GM23338 (cell line): ENCODE measurements around the gene IL23R. TPM values are rescaled to one million over a fixed set of nuclear protein-coding genes. Genes with fewer than 3 reads are reported as not detected.

Experiments used
- ATAC-seq: fragments of 200-7000 bp; cut with Tn5 transposase; 3 replicates; pipeline ENCODE4 v1.9.1; 2020
- DNase-seq: peaks from one replicate; pipeline ENCODE4 v3.0.0-alpha.2; 2015; ENCODE audit warnings: low spot score
- H2AFZ ChIP-seq: fragments of 200-600 bp; sonication (generic); 2 replicates; pipeline ENCODE4 v1.8.0; 2016; ENCODE audit warnings: antibody characterized with exemption, mild to moderate bottlenecking, moderate library complexity
- H3F3A ChIP-seq: fragments of 200-600 bp; sonication (generic); replicated peaks from 2 replicates; pipeline ENCODE4 v1.8.0; 2017; ENCODE audit warnings: antibody characterized with exemption, mixed run types, low read depth
- H3K27ac ChIP-seq: fragments of 200-600 bp; sonication (generic); 2 replicates; pipeline ENCODE4 v1.6.1; 2016; ENCODE audit warnings: low read depth
- H3K27me3 ChIP-seq: fragments of 200-600 bp; sonication (generic); 2 replicates; pipeline ENCODE4 v1.8.0; 2016; ENCODE audit warnings: mild to moderate bottlenecking, mixed run types, moderate library complexity; ENCODE audit not compliant: insufficient read depth
- H3K36me3 ChIP-seq: fragments of 200-600 bp; sonication (generic); 2 replicates; pipeline ENCODE4 v1.8.0; 2016; ENCODE audit warnings: mild to moderate bottlenecking; ENCODE audit not compliant: insufficient read depth
- H3K4me1 ChIP-seq: fragments of 200-600 bp; sonication (generic); 2 replicates; pipeline ENCODE4 v1.8.0; 2016; ENCODE audit warnings: mild to moderate bottlenecking, moderate library complexity; ENCODE audit not compliant: insufficient read depth
- H3K4me2 ChIP-seq: fragments of 200-600 bp; sonication (generic); 2 replicates; pipeline ENCODE4 v1.7.1; 2017; ENCODE audit warnings: mixed run types
- H3K4me3 ChIP-seq: fragments of 200-600 bp; sonication (generic); 2 replicates; pipeline ENCODE4 v1.6.1; 2016; ENCODE audit warnings: mixed run types
- H3K79me2 ChIP-seq: fragments of 200-600 bp; sonication (generic); replicated peaks from 2 replicates; pipeline ENCODE4 v1.8.0; 2017; ENCODE audit warnings: mild to moderate bottlenecking; ENCODE audit not compliant: insufficient read depth
- H3K9me2 ChIP-seq: fragments of 200-600 bp; sonication (generic); 2 replicates; pipeline ENCODE4 v1.8.0; 2017; ENCODE audit not compliant: insufficient read depth
- H4K20me1 ChIP-seq: fragments of 200-600 bp; sonication (generic); replicated peaks from 2 replicates; pipeline ENCODE4 v1.8.0; 2017; ENCODE audit warnings: mild to moderate bottlenecking; ENCODE audit not compliant: insufficient read depth
- H3K27ac Mint-ChIP-seq: 2 replicates; pipeline ENCODE4 v1.8.0; 2020; ENCODE audit warnings: inconsistent platforms, mild to moderate bottlenecking, moderate library complexity, mixed read lengths
- H3K27me3 Mint-ChIP-seq: 3 replicates; pipeline ENCODE4 v1.8.0; 2022; ENCODE audit warnings: low read depth, mild to moderate bottlenecking, moderate library complexity, mixed read lengths, inconsistent platforms; ENCODE audit not compliant: insufficient read depth, poor library complexity
- H3K36me3 Mint-ChIP-seq: 3 replicates; pipeline ENCODE4 v1.8.0; 2021; ENCODE audit warnings: low read depth, mild to moderate bottlenecking, inconsistent platforms, moderate library complexity, mixed read lengths
- H3K4me1 Mint-ChIP-seq: 3 replicates; pipeline ENCODE4 v1.8.0; 2020; ENCODE audit warnings: mild to moderate bottlenecking, inconsistent platforms, mixed read lengths
- H3K4me3 Mint-ChIP-seq: 3 replicates; pipeline ENCODE4 v1.8.0; 2021; ENCODE audit warnings: moderate library complexity, mild to moderate bottlenecking, inconsistent platforms, mixed read lengths
- H3K9me3 Mint-ChIP-seq: 3 replicates; pipeline ENCODE4 v1.8.0; 2020; ENCODE audit warnings: moderate library complexity, mild to moderate bottlenecking, inconsistent platforms, mixed read lengths
- CREB1 ChIP-seq: fragments of 250-450 bp; sonication (Bioruptor Pico); IDR thresholded peaks from 2 replicates; pipeline ENCODE4 v1.5.0; 2020; ENCODE audit warnings: low read depth, mild to moderate bottlenecking, moderate library complexity
- EZH2 ChIP-seq: fragments of 200-600 bp; sonication (generic); IDR thresholded peaks from one replicate; pipeline ENCODE4 v1.8.0; 2017; ENCODE audit warnings: antibody characterized with exemption, mild to moderate bottlenecking, low read depth; ENCODE audit not compliant: unreplicated experiment
- EZH2phosphoT487 ChIP-seq: fragments of 200-600 bp; sonication (generic); IDR thresholded peaks from one replicate; pipeline ENCODE4 v1.8.1; 2018; ENCODE audit warnings: antibody characterized with exemption; ENCODE audit not compliant: unreplicated experiment
- JUNB ChIP-seq: IDR thresholded peaks from one replicate; pipeline ENCODE4 v1.6.1; 2016; ENCODE audit warnings: antibody characterized with exemption; ENCODE audit not compliant: unreplicated experiment
- NANOG ChIP-seq: IDR thresholded peaks from 2 replicates; pipeline ENCODE4 v1.6.1; 2016; ENCODE audit warnings: antibody characterized with exemption, borderline replicate concordance
- POLR2AphosphoS5 ChIP-seq: IDR thresholded peaks from 2 replicates; pipeline ENCODE4 v1.6.1; 2016; ENCODE audit warnings: antibody characterized with exemption, low read depth
- STAT1 ChIP-seq: IDR thresholded peaks from one replicate; pipeline ENCODE4 v1.6.1; 2016; ENCODE audit warnings: antibody characterized with exemption; ENCODE audit not compliant: unreplicated experiment
- ZNF114 ChIP-seq: fragments of 250-450 bp; sonication (Bioruptor Pico); IDR thresholded peaks from 2 replicates; pipeline ENCODE4 v1.5.0; 2020; ENCODE audit warnings: mild to moderate bottlenecking, moderate library complexity
- ZNF331 ChIP-seq: fragments of 250-450 bp; sonication (Bioruptor Pico); IDR thresholded peaks from 2 replicates; pipeline ENCODE4 v1.5.0; 2020; ENCODE audit warnings: low read depth, mild to moderate bottlenecking, moderate library complexity
- polyA plus RNA-seq: library from polyadenylated mRNA; unstranded; fragments of >200 nt; fragmentation: Nextera tagmentation; extraction: Ambion mirVana; gene quantifications from 2 replicates; pipeline ENCODE4 v1.2.1, GENCODE V29; 2016
- total RNA-seq: library from RNA; depleted of rRNA; stranded (reverse); fragments of >200 nt; shearing (Covaris generic); gene quantifications from 2 replicates; pipeline ENCODE4 v1.2.3, GENCODE V29; 2014
- TF ChIP-seq, protein P1 (sequence below): fragments of 250-450 bp; sonication (Bioruptor Pico); IDR thresholded peaks from 2 replicates; pipeline ENCODE4 v1.5.0; 2020; ENCODE audit warnings: mild to moderate bottlenecking, moderate library complexity

The IL23R gene
- total and polyA plus RNA-seq, 2 experiments from 2014 or later: not detected

DNA sequence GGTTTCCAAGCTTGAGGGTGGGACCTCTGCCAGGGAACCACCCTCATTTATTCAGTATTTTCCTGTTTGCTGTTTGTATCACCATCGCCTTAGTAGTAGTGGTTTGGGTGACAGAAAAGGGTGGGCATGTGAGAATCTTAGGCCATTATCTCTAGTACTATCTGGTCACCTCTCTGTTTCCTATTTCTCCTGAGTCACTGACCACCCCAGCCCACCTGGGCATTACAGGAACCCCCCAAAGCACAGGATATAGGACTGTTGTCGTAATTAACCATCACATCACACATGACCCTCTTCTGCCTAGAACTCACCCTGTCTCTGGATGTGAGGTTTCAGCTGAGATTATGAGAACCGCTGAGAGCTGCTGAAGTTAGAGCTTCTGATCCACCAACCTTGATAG, 60.4 kb downstream of the IL23R start (continued):
- no peak for TF ChIP-seq CREB1 (CRISPR knock-in tag)
- no peak for TF ChIP-seq EZH2
- TF ChIP-seq ZNF114 (CRISPR knock-in tag): no peak
- TF ChIP-seq, protein P1, sequence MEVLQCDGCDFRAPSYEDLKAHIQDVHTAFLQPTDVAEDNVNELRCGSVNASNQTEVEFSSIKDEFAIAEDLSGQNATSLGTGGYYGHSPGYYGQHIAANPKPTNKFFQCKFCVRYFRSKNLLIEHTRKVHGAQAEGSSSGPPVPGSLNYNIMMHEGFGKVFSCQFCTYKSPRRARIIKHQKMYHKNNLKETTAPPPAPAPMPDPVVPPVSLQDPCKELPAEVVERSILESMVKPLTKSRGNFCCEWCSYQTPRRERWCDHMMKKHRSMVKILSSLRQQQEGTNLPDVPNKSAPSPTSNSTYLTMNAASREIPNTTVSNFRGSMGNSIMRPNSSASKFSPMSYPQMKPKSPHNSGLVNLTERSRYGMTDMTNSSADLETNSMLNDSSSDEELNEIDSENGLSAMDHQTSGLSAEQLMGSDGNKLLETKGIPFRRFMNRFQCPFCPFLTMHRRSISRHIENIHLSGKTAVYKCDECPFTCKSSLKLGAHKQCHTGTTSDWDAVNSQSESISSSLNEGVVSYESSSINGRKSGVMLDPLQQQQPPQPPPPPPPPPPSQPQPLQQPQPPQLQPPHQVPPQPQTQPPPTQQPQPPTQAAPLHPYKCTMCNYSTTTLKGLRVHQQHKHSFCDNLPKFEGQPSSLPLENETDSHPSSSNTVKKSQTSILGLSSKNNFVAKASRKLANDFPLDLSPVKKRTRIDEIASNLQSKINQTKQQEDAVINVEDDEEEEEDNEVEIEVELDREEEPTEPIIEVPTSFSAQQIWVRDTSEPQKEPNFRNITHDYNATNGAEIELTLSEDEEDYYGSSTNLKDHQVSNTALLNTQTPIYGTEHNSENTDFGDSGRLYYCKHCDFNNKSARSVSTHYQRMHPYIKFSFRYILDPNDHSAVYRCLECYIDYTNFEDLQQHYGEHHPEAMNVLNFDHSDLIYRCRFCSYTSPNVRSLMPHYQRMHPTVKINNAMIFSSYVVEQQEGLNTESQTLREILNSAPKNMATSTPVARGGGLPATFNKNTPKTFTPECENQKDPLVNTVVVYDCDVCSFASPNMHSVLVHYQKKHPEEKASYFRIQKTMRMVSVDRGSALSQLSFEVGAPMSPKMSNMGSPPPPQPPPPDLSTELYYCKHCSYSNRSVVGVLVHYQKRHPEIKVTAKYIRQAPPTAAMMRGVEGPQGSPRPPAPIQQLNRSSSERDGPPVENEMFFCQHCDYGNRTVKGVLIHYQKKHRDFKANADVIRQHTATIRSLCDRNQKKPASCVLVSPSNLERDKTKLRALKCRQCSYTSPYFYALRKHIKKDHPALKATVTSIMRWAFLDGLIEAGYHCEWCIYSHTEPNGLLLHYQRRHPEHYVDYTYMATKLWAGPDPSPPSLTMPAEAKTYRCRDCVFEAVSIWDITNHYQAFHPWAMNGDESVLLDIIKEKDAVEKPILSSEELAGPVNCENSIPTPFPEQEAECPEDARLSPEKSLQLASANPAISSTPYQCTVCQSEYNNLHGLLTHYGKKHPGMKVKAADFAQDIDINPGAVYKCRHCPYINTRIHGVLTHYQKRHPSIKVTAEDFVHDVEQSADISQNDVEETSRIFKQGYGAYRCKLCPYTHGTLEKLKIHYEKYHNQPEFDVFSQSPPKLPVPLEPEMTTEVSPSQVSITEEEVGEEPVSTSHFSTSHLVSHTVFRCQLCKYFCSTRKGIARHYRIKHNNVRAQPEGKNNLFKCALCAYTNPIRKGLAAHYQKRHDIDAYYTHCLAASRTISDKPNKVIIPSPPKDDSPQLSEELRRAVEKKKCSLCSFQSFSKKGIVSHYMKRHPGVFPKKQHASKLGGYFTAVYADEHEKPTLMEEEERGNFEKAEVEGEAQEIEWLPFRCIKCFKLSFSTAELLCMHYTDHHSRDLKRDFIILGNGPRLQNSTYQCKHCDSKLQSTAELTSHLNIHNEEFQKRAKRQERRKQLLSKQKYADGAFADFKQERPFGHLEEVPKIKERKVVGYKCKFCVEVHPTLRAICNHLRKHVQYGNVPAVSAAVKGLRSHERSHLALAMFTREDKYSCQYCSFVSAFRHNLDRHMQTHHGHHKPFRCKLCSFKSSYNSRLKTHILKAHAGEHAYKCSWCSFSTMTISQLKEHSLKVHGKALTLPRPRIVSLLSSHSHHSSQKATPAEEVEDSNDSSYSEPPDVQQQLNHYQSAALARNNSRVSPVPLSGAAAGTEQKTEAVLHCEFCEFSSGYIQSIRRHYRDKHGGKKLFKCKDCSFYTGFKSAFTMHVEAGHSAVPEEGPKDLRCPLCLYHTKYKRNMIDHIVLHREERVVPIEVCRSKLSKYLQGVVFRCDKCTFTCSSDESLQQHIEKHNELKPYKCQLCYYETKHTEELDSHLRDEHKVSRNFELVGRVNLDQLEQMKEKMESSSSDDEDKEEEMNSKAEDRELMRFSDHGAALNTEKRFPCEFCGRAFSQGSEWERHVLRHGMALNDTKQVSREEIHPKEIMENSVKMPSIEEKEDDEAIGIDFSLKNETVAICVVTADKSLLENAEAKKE (CRISPR knock-in tag): no peak
- no peak for TF ChIP-seq POLR2AphosphoS5
- TF ChIP-seq STAT1: no peak
- TF ChIP-seq JUNB: no peak

DNA sequence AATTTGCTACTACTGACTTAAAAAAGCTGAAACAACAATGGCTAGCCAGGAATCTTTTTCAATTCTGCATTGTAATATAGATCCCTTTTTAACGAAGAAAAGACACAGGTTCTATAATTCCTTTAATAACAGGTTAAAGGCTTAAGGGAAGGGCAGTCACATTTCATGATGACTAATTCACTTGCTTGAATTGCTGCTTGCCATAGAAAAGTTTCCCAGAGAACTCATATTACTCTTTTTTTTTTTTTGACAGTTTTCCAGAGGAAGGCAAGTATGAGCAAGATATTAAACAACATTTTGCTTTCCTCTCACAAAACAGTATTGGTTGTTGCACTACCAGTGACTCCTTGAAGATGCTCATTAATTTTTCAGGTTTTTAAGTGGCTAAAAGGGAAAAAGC, 60.9 kb downstream of the IL23R start:
- Histone ChIP-seq H3F3A (no peaks in the 10 kb centered on the region), H3K27ac (no peak overlapping the region), H3K36me3 (no peaks in the 10 kb centered on the region), H3K4me1 (peaks cover 17% of the 10 kb centered on the region), H3K27me3 (no peaks in the 10 kb centered on the region), H3K9me2 (no peaks in the 10 kb centered on the region), H3K4me2 (no peak overlapping the region), H2AFZ (no peak overlapping the region), H3K79me2 (no peaks in the 10 kb centered on the region), H3K4me3 (no peak overlapping the region), H4K20me1 (no peaks in the 10 kb centered on the region)
- ATAC-seq (no peak), DNase-seq (no peak)
- no peak overlapping the region for H3K27ac Mint-ChIP-seq
- peaks cover 15% of the 10 kb centered on the region for H3K4me1 Mint-ChIP-seq
- H3K27me3 Mint-ChIP-seq: peaks cover 5% of the 10 kb centered on the region
- peaks cover 12% of the 10 kb centered on the region for H3K9me3 Mint-ChIP-seq
- TF ChIP-seq EZH2phosphoT487: no peak
- TF ChIP-seq EZH2: no peak
- TF ChIP-seq CREB1 (CRISPR knock-in tag): no peak
- TF ChIP-seq ZNF114 (CRISPR knock-in tag): no peak
- TF ChIP-seq STAT1: no peak
- no peak for TF ChIP-seq POLR2AphosphoS5
- no peak for TF ChIP-seq ZNF331 (CRISPR knock-in tag)
- TF ChIP-seq NANOG: no peak
- TF ChIP-seq JUNB: no peak
- H3K4me3 Mint-ChIP-seq: no peak overlapping the region
- H3K36me3 Mint-ChIP-seq: peaks cover 3% of the 10 kb centered on the region; the same call in 1 of the 3 replicates
